ENCODE measurements around the gene R3HDML.
"Not testable (repeated sequence)": the region's sequence is repeated elsewhere in the genome, so short reads cannot be mapped to it uniquely, and the experiment has no call there.

R3HDML gene

GRCh38 chr20:44328428-44328827 is 8.4 kb upstream of the R3HDML start:
- H3K36me3 ChIP-seq (ENCODE audit: control insufficient read depth, insufficient read depth, low read length): no peaks in the 10 kb centered on the region
- no peak overlapping the region for H3K4me3 ChIP-seq (ENCODE audit: insufficient read depth, low read depth, low read length, poor library complexity, severe bottlenecking)
- H3K4me1 ChIP-seq (ENCODE audit: control insufficient read depth, insufficient read depth, low read length, poor library complexity, severe bottlenecking): peaks cover 3% of the 10 kb centered on the region
- H3K9me3 ChIP-seq (ENCODE audit: control insufficient read depth, low read length): no peaks in the 10 kb centered on the region
- DNase-seq: no peak
- H3K27ac ChIP-seq (ENCODE audit: insufficient read depth, low read length, poor library complexity, severe bottlenecking): no peak overlapping the region
- peaks cover 6% of the 10 kb centered on the region for H3K27me3 ChIP-seq (replicated peaks; ENCODE audit: control insufficient read depth, insufficient read depth, low read length, poor library complexity, severe bottlenecking)

- H3K27me3 ChIP-seq (replicated peaks; ENCODE audit: control insufficient read depth, insufficient read depth, low read length, poor library complexity, severe bottlenecking): peaks cover 6% of the 10 kb centered on the region
Observed at GRCh38 chr20:44331201-44331600, 5.6 kb upstream of the R3HDML start.

GRCh38 chr20:44334306-44334705 is 2.5 kb upstream of the R3HDML start:
- no peaks in the 10 kb centered on the region for H3K27me3 ChIP-seq (replicated peaks; ENCODE audit: control insufficient read depth, insufficient read depth, low read length, poor library complexity, severe bottlenecking)
- H3K9me3 ChIP-seq (ENCODE audit: control insufficient read depth, low read length): no peaks in the 10 kb centered on the region
- no peaks in the 10 kb centered on the region for H3K36me3 ChIP-seq (ENCODE audit: control insufficient read depth, insufficient read depth, low read length)
- H3K4me1 ChIP-seq (ENCODE audit: control insufficient read depth, insufficient read depth, low read length, poor library complexity, severe bottlenecking): no peaks in the 10 kb centered on the region
- no peak overlapping the region for H3K4me3 ChIP-seq (ENCODE audit: insufficient read depth, low read depth, low read length, poor library complexity, severe bottlenecking)
- H3K27ac ChIP-seq (ENCODE audit: insufficient read depth, low read length, poor library complexity, severe bottlenecking): no peak overlapping the region
- DNase-seq: no peak

More at GRCh38 chr20:44331201-44331600, 5.6 kb upstream of the R3HDML start:
- Histone ChIP-seq H3K36me3 (ENCODE audit: control insufficient read depth, insufficient read depth, low read length) (no peaks in the 10 kb centered on the region), H3K4me3 (ENCODE audit: insufficient read depth, low read depth, low read length, poor library complexity, severe bottlenecking) (no peak overlapping the region), H3K9me3 (ENCODE audit: control insufficient read depth, low read length) (no peaks in the 10 kb centered on the region), H3K27ac (ENCODE audit: insufficient read depth, low read length, poor library complexity, severe bottlenecking) (no peak overlapping the region), H3K4me1 (ENCODE audit: control insufficient read depth, insufficient read depth, low read length, poor library complexity, severe bottlenecking) (peaks cover 3% of the 10 kb centered on the region)
- DNase-seq: no peak

- Histone ChIP-seq H3K4me1 (ENCODE audit: control insufficient read depth, insufficient read depth, low read length, poor library complexity, severe bottlenecking) (no peaks in the 10 kb centered on the region), H3K4me3 (ENCODE audit: insufficient read depth, low read depth, low read length, poor library complexity, severe bottlenecking) (no peak overlapping the region), H3K36me3 (ENCODE audit: control insufficient read depth, insufficient read depth, low read length) (no peaks in the 10 kb centered on the region), H3K27ac (ENCODE audit: insufficient read depth, low read length, poor library complexity, severe bottlenecking) (no peak overlapping the region), H3K27me3 (replicated peaks; ENCODE audit: control insufficient read depth, insufficient read depth, low read length, poor library complexity, severe bottlenecking) (no peaks in the 10 kb centered on the region), H3K9me3 (ENCODE audit: control insufficient read depth, low read length) (no peaks in the 10 kb centered on the region)
- no peak for DNase-seq
Observed at GRCh38 chr20:44334709-44335108, 2.1 kb upstream of the R3HDML start.

GRCh38 chr20:44335675-44336074 is 1.2 kb upstream of the R3HDML start:
- H3K27ac ChIP-seq (ENCODE audit: insufficient read depth, low read length, poor library complexity, severe bottlenecking): no peak overlapping the region
- no peaks in the 10 kb centered on the region for H3K36me3 ChIP-seq (ENCODE audit: control insufficient read depth, insufficient read depth, low read length)
- DNase-seq: no peak
- no peaks in the 10 kb centered on the region for H3K4me1 ChIP-seq (ENCODE audit: control insufficient read depth, insufficient read depth, low read length, poor library complexity, severe bottlenecking)
- H3K27me3 ChIP-seq (replicated peaks; ENCODE audit: control insufficient read depth, insufficient read depth, low read length, poor library complexity, severe bottlenecking): no peaks in the 10 kb centered on the region
- H3K9me3 ChIP-seq (ENCODE audit: control insufficient read depth, low read length): no peaks in the 10 kb centered on the region
- no peak overlapping the region for H3K4me3 ChIP-seq (ENCODE audit: insufficient read depth, low read depth, low read length, poor library complexity, severe bottlenecking)

- Histone ChIP-seq H3K27me3 (replicated peaks; ENCODE audit: control insufficient read depth, insufficient read depth, low read length, poor library complexity, severe bottlenecking) (no peaks in the 10 kb centered on the region), H3K4me1 (ENCODE audit: control insufficient read depth, insufficient read depth, low read length, poor library complexity, severe bottlenecking) (no peaks in the 10 kb centered on the region), H3K4me3 (ENCODE audit: insufficient read depth, low read depth, low read length, poor library complexity, severe bottlenecking) (no peak overlapping the region), H3K27ac (ENCODE audit: insufficient read depth, low read length, poor library complexity, severe bottlenecking) (no peak overlapping the region), H3K9me3 (ENCODE audit: control insufficient read depth, low read length) (no peaks in the 10 kb centered on the region), H3K36me3 (ENCODE audit: control insufficient read depth, insufficient read depth, low read length) (no peaks in the 10 kb centered on the region)
- no peak for DNase-seq
Observed at GRCh38 chr20:44336086-44336485, 757 bp upstream of the R3HDML start.

- H3K36me3 ChIP-seq (ENCODE audit: control insufficient read depth, insufficient read depth, low read length): no peaks in the 10 kb centered on the region
- DNase-seq: no peak
- no peaks in the 10 kb centered on the region for H3K9me3 ChIP-seq (ENCODE audit: control insufficient read depth, low read length)
- H3K27me3 ChIP-seq (replicated peaks; ENCODE audit: control insufficient read depth, insufficient read depth, low read length, poor library complexity, severe bottlenecking): no peaks in the 10 kb centered on the region
- H3K4me1 ChIP-seq (ENCODE audit: control insufficient read depth, insufficient read depth, low read length, poor library complexity, severe bottlenecking): no peaks in the 10 kb centered on the region
- no peak overlapping the region for H3K27ac ChIP-seq (ENCODE audit: insufficient read depth, low read length, poor library complexity, severe bottlenecking)
- no peak overlapping the region for H3K4me3 ChIP-seq (ENCODE audit: insufficient read depth, low read depth, low read length, poor library complexity, severe bottlenecking)
Observed at GRCh38 chr20:44342248-44342647, 5.4 kb downstream of the R3HDML start.

GRCh38 chr20:44343162-44343675 is 6.4 kb downstream of the R3HDML start:
- no peak overlapping the region for H3K4me3 ChIP-seq (ENCODE audit: insufficient read depth, low read depth, low read length, poor library complexity, severe bottlenecking)
- no peaks in the 10 kb centered on the region for H3K4me1 ChIP-seq (ENCODE audit: control insufficient read depth, insufficient read depth, low read length, poor library complexity, severe bottlenecking)
- no peaks in the 10 kb centered on the region for H3K9me3 ChIP-seq (ENCODE audit: control insufficient read depth, low read length)
- DNase-seq: no peak
- no peak overlapping the region for H3K27ac ChIP-seq (ENCODE audit: insufficient read depth, low read length, poor library complexity, severe bottlenecking)
- H3K36me3 ChIP-seq (ENCODE audit: control insufficient read depth, insufficient read depth, low read length): no peaks in the 10 kb centered on the region
- no peaks in the 10 kb centered on the region for H3K27me3 ChIP-seq (replicated peaks; ENCODE audit: control insufficient read depth, insufficient read depth, low read length, poor library complexity, severe bottlenecking)

GRCh38 chr20:44344723-44345122 is 7.9 kb downstream of the R3HDML start:
- H3K4me3 ChIP-seq (ENCODE audit: insufficient read depth, low read depth, low read length, poor library complexity, severe bottlenecking): no peak overlapping the region
- H3K27ac ChIP-seq (ENCODE audit: insufficient read depth, low read length, poor library complexity, severe bottlenecking): no peak overlapping the region
- no peaks in the 10 kb centered on the region for H3K27me3 ChIP-seq (replicated peaks; ENCODE audit: control insufficient read depth, insufficient read depth, low read length, poor library complexity, severe bottlenecking)
- H3K9me3 ChIP-seq (ENCODE audit: control insufficient read depth, low read length): no peaks in the 10 kb centered on the region
- no peaks in the 10 kb centered on the region for H3K4me1 ChIP-seq (ENCODE audit: control insufficient read depth, insufficient read depth, low read length, poor library complexity, severe bottlenecking)
- no peak for DNase-seq
- H3K36me3 ChIP-seq (ENCODE audit: control insufficient read depth, insufficient read depth, low read length): no peaks in the 10 kb centered on the region

GRCh38 chr20:44345147-44345546 is 8.3 kb downstream of the R3HDML start:
- no peaks in the 10 kb centered on the region for H3K36me3 ChIP-seq (ENCODE audit: control insufficient read depth, insufficient read depth, low read length)
- H3K27me3 ChIP-seq (replicated peaks; ENCODE audit: control insufficient read depth, insufficient read depth, low read length, poor library complexity, severe bottlenecking): no peaks in the 10 kb centered on the region
- no peaks in the 10 kb centered on the region for H3K9me3 ChIP-seq (ENCODE audit: control insufficient read depth, low read length)
- H3K4me3 ChIP-seq (ENCODE audit: insufficient read depth, low read depth, low read length, poor library complexity, severe bottlenecking): no peak overlapping the region
- DNase-seq: no peak
- H3K27ac ChIP-seq (ENCODE audit: insufficient read depth, low read length, poor library complexity, severe bottlenecking): no peak overlapping the region
- H3K4me1 ChIP-seq (ENCODE audit: control insufficient read depth, insufficient read depth, low read length, poor library complexity, severe bottlenecking): no peaks in the 10 kb centered on the region

GRCh38 chr20:44345941-44346340 is 9.1 kb downstream of the R3HDML start:
- not testable (repeated sequence) for H3K4me3 ChIP-seq (ENCODE audit: insufficient read depth, low read depth, low read length, poor library complexity, severe bottlenecking); H3K9me3 ChIP-seq (ENCODE audit: control insufficient read depth, low read length); H3K4me1 ChIP-seq (ENCODE audit: control insufficient read depth, insufficient read depth, low read length, poor library complexity, severe bottlenecking); H3K27ac ChIP-seq (ENCODE audit: insufficient read depth, low read length, poor library complexity, severe bottlenecking); H3K36me3 ChIP-seq (ENCODE audit: control insufficient read depth, insufficient read depth, low read length); DNase-seq; H3K27me3 ChIP-seq (replicated peaks; ENCODE audit: control insufficient read depth, insufficient read depth, low read length, poor library complexity, severe bottlenecking)

Measured in effector memory CD4-positive, alpha-beta T cell (primary cell).